HUES6 (cell line): Measurements from ENCODE around the gene EEF2KMT.
A peak's percentile ranks its signal among the peaks of the same experiment; 100 is the strongest.
"Not testable (repeated sequence)": the region's sequence is repeated elsewhere in the genome, so short reads cannot be mapped to it uniquely, and the experiment has no call there.

Experiments
- H3K27ac ChIP-seq: 2 replicates; pipeline ENCODE4 v1.7.0; 2013; ENCODE audit warnings: low read depth, mild to moderate bottlenecking, low read length, inconsistent platforms
- H3K27me3 ChIP-seq: 2 replicates; pipeline ENCODE4 v1.6.1; 2013; ENCODE audit warnings: low read length; ENCODE audit not compliant: control insufficient read depth, insufficient read depth
- H3K36me3 ChIP-seq: 2 replicates; pipeline ENCODE4 v1.6.1; 2013; ENCODE audit warnings: low read length; ENCODE audit not compliant: control insufficient read depth, insufficient read depth
- H3K4me1 ChIP-seq: 2 replicates; pipeline ENCODE4 v1.6.1; 2013; ENCODE audit warnings: low read length; ENCODE audit not compliant: control insufficient read depth, insufficient read depth
- H3K4me3 ChIP-seq: 2 replicates; pipeline ENCODE4 v1.5.1; 2013; ENCODE audit warnings: low read depth, low read length
- H3K9ac ChIP-seq: one replicate; pipeline ENCODE4 v1.6.1; 2013; ENCODE audit warnings: mild to moderate bottlenecking, low read length
- H3K9me3 ChIP-seq: 2 replicates; pipeline ENCODE4 v1.6.1; 2013; ENCODE audit warnings: low read depth, low read length; ENCODE audit not compliant: control insufficient read depth, insufficient read depth

EEF2KMT gene

DNA sequence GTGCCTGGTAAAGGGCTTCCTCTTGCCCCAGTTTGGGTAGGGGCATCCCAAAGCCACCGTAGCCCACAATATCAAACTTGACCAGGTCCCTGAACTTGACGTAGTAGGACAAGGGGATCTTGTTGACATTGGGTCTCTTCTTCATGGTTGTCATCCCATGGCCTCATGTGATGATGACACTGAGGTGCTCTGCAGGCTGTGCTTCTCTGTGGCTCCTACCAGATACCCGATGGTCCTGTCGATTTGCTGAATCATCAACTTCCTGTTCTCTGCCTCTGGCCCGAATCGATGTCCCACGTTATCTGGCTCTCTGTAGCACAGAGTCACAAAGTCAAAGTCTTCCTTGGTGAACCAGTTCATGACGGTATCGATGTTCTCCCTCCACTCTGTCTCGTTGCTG is 13.3 kb upstream of the EEF2KMT start:
- not testable (repeated sequence) for H3K4me3 ChIP-seq, H3K4me1 ChIP-seq, H3K36me3 ChIP-seq, H3K9me3 ChIP-seq, H3K9ac ChIP-seq, H3K27ac ChIP-seq, H3K27me3 ChIP-seq

DNA sequence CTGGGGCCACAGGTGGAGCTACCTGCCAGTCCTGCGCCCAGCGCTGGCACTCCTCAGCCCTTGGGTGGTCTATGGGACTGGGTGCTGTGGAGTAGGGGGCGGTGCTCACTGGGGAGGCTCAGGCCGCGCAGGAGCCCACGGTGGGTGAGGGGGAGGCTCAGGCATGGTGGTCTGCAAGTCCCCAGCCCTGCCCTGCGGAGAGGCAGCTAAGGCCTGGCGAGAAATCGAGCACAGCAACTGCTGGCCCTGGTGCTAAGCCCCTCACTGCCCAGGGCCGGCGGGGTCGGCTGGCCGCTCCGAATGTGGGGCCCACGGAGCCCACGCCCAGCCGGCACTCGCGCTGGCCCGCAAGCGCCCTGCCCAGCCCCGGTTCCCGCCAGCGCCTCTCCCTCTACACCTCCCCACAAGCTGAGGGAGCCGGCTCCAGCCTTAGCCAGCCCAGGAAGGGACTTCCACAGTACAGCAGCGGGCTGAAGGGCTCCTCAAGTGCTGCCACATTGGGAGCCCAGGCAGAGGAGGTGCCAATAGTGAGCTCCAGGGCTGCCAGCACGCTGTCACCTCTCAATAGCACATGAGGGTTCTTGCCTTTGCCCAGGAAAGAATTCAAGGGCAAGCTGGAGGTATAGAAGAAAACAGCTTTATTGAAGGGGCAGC is 11.0 kb upstream of the EEF2KMT start:
- no peaks in the 10 kb centered on the region for H3K27me3 ChIP-seq
- H3K4me1 ChIP-seq, result no peaks in the 10 kb centered on the region
- H3K9ac ChIP-seq, result no peak overlapping the region
- no peak overlapping the region for H3K4me3 ChIP-seq
- no peaks in the 10 kb centered on the region for H3K36me3 ChIP-seq
- H3K27ac ChIP-seq, result no peak overlapping the region
- no peaks in the 10 kb centered on the region for H3K9me3 ChIP-seq

DNA sequence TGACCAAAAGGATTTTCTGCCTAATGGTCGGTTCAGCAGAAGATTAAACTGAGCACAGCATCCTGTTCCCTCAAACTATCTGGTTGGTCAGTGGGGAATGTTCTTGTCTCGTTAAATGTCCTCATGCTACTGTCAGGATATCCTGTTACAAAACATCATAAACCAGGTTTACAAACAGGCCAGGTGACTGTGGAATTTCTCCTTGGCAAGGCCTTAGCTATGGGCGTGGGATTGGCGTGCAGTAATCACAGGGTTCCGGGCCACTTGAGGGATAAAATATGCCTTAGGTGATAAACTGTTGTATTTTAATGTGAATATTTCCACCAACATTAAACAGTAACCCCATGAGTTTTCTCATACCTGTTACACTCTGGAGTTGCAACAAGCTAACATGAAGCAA is 7.4 kb upstream of the EEF2KMT start:
- H3K36me3 ChIP-seq, H3K9ac ChIP-seq, H3K27ac ChIP-seq, H3K4me1 ChIP-seq, H3K27me3 ChIP-seq, H3K9me3 ChIP-seq, H3K4me3 ChIP-seq: not testable (repeated sequence)

DNA sequence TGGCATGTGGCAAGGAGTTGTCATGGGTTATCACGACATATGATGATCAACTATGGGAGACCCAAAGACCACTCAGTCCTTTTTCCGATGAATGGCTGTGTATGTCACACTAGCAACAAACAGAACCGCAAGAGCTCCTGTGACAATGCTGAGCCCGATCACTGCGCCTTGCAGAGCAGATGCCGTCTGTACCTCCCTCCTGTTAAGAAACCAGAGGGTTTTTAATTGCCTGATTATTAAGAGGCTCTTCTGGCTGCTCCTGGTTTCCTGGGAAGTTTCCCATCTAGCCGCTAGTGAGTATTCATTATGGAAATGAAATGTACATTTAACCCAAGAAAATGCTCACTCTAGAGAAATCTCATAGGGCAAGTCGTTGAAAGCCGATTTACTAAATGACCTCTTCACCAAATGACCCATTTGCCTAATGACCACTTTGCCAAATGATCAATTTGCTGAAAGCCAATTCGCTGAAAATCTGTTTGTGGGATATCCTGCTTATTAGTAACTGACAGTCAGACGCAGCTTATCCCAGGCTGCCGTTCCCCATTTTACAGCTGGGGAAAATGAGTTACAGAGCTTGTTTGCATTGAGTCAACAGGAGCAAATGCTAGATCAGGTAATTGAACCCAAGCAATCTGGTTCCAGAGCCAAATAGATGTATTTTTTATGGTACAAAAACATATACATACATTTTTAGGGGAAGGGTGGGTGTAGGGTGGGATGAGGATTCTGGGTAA is 5.9 kb upstream of the EEF2KMT start:
- H3K9me3 ChIP-seq, H3K9ac ChIP-seq, H3K27ac ChIP-seq, H3K4me3 ChIP-seq, H3K4me1 ChIP-seq, H3K27me3 ChIP-seq, H3K36me3 ChIP-seq: not testable (repeated sequence)

DNA sequence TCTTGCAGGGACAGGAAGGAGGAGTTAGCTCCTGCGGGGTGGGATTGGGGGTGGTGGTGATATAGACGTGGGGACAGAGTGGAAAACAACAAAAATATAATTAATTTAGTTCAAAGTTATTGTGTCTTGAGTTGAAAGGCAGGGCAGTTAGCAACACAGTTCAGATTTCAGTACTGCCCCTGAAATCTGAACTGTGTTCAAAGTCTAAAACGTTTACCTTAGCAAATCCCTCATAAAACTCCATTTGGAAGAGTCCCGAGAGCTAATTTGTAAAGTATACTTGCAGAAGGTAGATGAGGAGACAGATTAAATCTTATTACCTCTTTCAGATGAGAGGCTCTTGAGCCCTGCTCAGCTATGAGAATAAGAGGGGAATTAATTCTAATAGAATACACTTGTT is 1.6 kb upstream of the EEF2KMT start:
- not testable (repeated sequence) for H3K9ac ChIP-seq, H3K27ac ChIP-seq, H3K4me3 ChIP-seq, H3K9me3 ChIP-seq, H3K36me3 ChIP-seq, H3K27me3 ChIP-seq, H3K4me1 ChIP-seq

DNA sequence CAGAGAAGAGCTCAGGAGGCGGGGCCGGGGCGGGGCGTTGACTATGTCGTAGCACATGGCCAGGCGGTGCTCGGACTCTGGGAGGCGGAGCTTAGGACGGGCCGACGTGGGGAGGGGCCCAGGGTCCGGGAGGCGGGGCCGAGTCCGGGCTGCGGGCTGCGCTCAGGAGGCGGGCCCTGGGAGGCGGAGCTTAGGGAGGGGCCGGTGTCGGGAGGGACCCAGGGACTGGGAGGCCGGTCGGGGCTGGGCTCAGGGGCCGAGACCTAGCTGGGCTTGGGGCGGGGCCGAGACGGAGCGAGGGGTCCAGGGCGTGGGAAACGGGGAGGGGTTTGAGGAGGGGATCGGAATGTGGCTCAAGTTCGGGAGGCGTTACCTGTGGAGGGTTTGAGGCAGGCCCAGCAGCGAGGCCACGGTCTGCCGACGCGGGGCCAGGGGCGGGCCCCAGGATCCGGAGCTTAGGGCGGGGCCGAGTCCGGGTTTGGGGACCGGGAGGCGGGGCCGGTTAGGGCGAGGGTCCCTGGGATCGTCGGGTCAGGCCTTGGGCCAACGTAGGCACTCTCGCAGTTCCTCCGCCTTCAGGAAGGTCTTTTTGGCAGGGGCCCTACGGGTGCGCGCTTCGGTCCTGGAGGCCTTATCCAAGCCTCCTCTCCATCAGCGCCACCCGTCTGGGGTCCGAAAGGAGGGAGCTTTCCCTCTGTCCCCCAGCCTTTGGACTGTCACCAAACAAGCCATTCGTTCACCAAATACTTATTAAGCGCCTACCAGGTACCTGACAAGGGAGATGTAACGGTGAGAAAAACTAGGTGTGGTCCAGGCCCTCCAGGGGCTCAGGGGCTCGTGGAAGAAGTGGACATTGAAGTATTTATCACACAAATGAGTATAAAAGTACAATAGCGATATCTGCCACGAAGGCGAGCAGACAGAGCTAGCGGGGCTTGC is 895 bp upstream of the EEF2KMT start:
- not testable (repeated sequence) for H3K9me3 ChIP-seq

DNA sequence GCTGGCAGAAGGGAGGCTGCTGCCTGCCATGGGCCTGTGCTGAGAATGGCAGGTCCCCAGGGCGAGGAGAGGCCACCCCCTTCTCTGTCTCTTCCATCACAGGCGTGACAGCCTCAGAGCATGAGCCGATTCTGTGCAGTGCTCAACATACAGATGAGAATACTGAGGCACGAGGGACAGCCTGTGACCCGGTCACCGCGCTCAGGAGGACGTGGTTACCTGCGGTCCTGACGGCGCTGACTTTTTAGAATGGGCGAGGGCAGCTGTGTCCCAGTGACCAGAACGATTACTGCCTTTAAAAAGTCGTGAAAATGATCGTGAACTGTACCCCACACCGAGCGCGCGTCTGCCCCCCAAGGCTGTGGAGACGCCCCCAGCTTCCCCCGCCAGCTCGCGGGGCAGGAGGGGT is 530 bp downstream of the EEF2KMT start:
- Histone ChIP-seq H3K9ac (peak overlapping the region; percentile 86), H3K4me3 (peak overlapping the region; percentile 84), H3K27ac (peak overlapping the region; percentile 47; the same call in 1 of the 2 replicates)
- H3K27me3 ChIP-seq, H3K9me3 ChIP-seq, H3K4me1 ChIP-seq, H3K36me3 ChIP-seq: not testable (repeated sequence)

More for the DNA sequence above, 895 bp upstream of the EEF2KMT start:
- not testable (repeated sequence) for H3K27me3 ChIP-seq, H3K27ac ChIP-seq, H3K36me3 ChIP-seq, H3K4me1 ChIP-seq
- peak overlapping the region; percentile 14 for H3K9ac ChIP-seq
- peak overlapping the region; percentile 61 for H3K4me3 ChIP-seq

DNA sequence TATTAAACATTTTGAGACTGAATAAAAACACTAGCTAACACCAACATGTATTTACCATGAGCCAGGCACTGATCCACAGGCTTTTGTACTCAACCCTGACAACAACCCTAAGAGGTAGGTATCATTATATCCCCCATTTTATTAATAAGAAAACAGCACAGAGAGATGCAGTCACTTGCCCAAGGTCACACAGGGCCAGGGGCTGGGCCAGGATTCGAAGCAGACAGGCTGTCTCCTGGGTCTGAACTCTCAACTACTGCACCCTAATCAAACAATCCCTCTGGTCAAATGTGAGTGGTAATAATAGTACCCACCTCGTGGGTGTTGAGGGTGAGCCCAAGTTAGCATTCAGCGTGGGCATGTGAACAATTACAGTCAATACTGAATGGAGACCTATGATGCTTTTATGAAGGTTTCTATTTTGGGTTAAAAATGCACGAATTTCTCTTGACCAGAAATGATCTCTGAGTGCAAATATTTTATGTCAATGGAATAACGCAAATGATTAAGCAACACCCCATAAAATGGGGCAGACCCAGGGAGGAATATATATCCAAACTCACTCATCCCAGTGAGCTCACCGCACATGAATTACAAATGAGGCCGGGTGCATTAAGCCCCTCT is 1.0 kb downstream of the EEF2KMT start:
- not testable (repeated sequence) for H3K27ac ChIP-seq

DNA sequence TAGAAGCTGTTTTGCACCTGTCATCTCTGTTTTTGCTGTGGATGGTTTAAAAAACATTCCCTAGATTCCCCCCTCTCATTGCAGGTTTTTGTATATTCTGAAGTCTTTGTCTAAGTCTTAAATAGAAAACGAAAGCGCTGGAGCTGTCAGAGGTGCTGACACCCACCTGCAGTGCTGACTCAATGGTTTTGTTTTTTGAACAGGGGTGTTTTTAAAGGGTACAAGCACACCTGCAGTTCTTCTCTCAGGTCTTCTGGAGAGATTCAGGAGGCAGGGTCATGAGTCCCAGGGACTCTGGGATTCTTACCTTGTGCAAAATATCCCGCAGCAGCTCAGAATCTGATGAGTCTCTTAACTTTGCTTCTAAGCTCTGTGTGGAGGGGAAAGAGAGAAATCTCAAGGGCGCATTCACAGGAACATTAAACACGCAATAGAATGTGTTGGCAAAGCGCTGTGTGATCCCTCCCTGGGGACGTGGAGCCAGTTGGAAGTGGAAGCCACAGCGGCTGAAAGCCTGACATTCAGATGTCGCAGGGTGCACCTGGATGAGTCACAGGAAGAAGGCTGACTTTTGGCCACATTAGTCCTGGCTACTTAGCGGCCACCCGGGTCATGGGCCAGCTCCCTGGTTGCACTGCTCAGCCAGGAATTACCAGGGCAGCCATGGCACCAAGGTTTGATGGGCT is 2.3 kb downstream of the EEF2KMT start:
- H3K9ac ChIP-seq, H3K27ac ChIP-seq, H3K4me1 ChIP-seq, H3K27me3 ChIP-seq, H3K4me3 ChIP-seq, H3K9me3 ChIP-seq: not testable (repeated sequence)
- peaks cover 11% of the 10 kb centered on the region for H3K36me3 ChIP-seq

More for the DNA sequence above, 1.0 kb downstream of the EEF2KMT start:
- H3K9ac ChIP-seq, result peak overlapping the region; percentile 86
- H3K9me3 ChIP-seq, H3K4me1 ChIP-seq, H3K36me3 ChIP-seq, H3K27me3 ChIP-seq: not testable (repeated sequence)
- peak overlapping the region; percentile 84 for H3K4me3 ChIP-seq

DNA sequence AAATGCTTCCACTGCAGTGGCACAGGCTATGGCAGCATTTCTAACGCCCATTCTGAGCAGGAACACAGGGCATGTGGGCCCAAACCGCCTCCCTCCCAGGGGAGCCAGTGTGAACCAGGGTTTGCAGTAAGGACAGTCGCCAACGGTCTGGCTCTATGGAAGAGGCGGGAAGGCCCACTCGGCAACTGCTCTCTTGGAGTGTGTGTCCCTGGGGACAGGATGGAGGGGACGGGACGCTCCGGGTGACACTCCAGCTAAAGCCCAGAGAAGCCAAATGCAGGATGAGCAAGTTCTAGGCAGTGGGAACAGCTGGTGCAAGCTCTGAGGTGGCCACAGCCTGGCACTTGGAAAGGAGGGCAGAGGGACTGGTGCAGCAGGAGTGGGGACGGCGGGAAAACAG is 3.8 kb downstream of the EEF2KMT start:
- H3K4me1 ChIP-seq, H3K27me3 ChIP-seq, H3K9ac ChIP-seq, H3K9me3 ChIP-seq, H3K27ac ChIP-seq, H3K4me3 ChIP-seq: not testable (repeated sequence)
- H3K36me3 ChIP-seq, result peaks cover 22% of the 10 kb centered on the region
